RWPE2 (cell line): Measurements from ENCODE around the gene SURF4.

Experiments
- ATAC-seq: fragments of 200-7000 bp; cut with Tn5 transposase; 3 replicates; pipeline ENCODE4 v1.9.1; 2021; ENCODE audit warnings: low read depth
- DNase-seq: peaks from one replicate; pipeline ENCODE4 v3.0.0-alpha.2; 2020; ENCODE audit warnings: low spot score
- H3K27ac ChIP-seq: fragments of 450-650 bp; 2 replicates; pipeline ENCODE4 v1.5.1; 2017; ENCODE audit warnings: mild to moderate bottlenecking; ENCODE audit not compliant: poor library complexity, severe bottlenecking
- H3K27me3 ChIP-seq: fragments of 250-450 bp; sonication (Bioruptor Pico); 2 replicates; pipeline ENCODE4 v1.5.1; 2021; ENCODE audit warnings: mild to moderate bottlenecking, moderate library complexity; ENCODE audit not compliant: insufficient read depth, poor library complexity, severe bottlenecking
- H3K36me3 ChIP-seq: fragments of 250-450 bp; sonication (Bioruptor Pico); 2 replicates; pipeline ENCODE4 v1.5.1; 2020; ENCODE audit warnings: low read depth, mild to moderate bottlenecking, moderate library complexity
- H3K4me1 ChIP-seq: fragments of 250-450 bp; sonication (Bioruptor Pico); 2 replicates; pipeline ENCODE4 v1.5.1; 2021; ENCODE audit warnings: mild to moderate bottlenecking, moderate library complexity; ENCODE audit not compliant: insufficient read depth, poor library complexity, severe bottlenecking
- H3K4me3 ChIP-seq: fragments of 250-450 bp; sonication (Bioruptor Pico); 2 replicates; pipeline ENCODE4 v1.5.1; 2021; ENCODE audit warnings: mild to moderate bottlenecking, moderate library complexity; ENCODE audit not compliant: severe bottlenecking
- H3K9me3 ChIP-seq: fragments of 250-450 bp; sonication (Bioruptor Pico); 2 replicates; pipeline ENCODE4 v1.5.1; 2021; ENCODE audit warnings: mild to moderate bottlenecking, moderate library complexity; ENCODE audit not compliant: severe bottlenecking
- TF ChIP-seq, protein P1 (sequence below): fragments of 450-650 bp; IDR thresholded peaks from one replicate; pipeline ENCODE4 v1.5.1; 2017; ENCODE audit warnings: mild to moderate bottlenecking, moderate library complexity; ENCODE audit not compliant: poor library complexity, severe bottlenecking

The SURF4 gene

DNA sequence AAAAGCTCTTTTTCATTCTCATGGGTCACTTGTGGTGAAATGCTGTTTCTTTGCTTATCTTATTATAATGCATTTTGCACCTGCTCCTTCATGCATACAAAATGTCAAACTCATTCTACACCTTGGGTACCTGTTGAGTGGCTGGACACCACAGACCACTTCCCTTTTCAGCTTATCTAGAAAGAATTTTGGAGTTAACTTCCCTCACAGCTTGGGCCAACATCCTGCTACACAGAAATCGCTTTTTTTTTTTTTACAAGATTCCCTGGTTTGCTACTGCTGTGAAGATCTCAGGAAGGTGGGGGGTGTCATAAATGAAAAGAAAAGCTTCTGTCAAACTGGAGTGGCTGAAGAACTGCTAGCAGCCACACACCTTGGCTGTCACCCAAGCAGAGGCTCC is 39.3 kb upstream of the SURF4 start:
- Histone ChIP-seq H3K27me3 (no peaks in the 10 kb centered on the region), H3K4me3 (no peak overlapping the region), H3K27ac (no peak overlapping the region), H3K4me1 (no peaks in the 10 kb centered on the region), H3K9me3 (no peaks in the 10 kb centered on the region), H3K36me3 (peaks cover 62% of the 10 kb centered on the region)
- TF ChIP-seq, protein P1, sequence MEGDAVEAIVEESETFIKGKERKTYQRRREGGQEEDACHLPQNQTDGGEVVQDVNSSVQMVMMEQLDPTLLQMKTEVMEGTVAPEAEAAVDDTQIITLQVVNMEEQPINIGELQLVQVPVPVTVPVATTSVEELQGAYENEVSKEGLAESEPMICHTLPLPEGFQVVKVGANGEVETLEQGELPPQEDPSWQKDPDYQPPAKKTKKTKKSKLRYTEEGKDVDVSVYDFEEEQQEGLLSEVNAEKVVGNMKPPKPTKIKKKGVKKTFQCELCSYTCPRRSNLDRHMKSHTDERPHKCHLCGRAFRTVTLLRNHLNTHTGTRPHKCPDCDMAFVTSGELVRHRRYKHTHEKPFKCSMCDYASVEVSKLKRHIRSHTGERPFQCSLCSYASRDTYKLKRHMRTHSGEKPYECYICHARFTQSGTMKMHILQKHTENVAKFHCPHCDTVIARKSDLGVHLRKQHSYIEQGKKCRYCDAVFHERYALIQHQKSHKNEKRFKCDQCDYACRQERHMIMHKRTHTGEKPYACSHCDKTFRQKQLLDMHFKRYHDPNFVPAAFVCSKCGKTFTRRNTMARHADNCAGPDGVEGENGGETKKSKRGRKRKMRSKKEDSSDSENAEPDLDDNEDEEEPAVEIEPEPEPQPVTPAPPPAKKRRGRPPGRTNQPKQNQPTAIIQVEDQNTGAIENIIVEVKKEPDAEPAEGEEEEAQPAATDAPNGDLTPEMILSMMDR = no peak
- no peak for ATAC-seq
- DNase-seq = no peak

DNA sequence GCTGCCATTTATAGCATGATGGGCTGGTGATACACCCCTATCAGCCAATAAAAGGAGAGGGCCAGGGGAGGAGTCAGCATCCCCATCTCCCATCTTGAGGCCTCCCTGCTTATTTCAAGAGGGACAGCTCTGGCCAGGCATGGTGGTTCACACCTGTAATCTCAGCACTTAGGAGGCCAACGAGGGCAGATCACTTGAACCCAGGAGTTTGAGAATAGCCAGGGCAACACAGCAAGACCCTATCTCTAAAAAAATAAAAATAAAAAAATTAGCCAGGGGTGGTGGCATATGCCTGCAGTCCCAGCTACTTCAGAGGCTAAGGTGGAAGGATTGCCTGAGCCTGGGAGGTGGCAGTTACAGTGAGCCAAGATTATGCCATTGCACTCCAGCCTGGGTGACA is 32.2 kb upstream of the SURF4 start:
- no peak for DNase-seq
- Histone ChIP-seq H3K27me3 (no peaks in the 10 kb centered on the region), H3K4me3 (no peak overlapping the region), H3K9me3 (no peaks in the 10 kb centered on the region), H3K36me3 (peaks cover 78% of the 10 kb centered on the region), H3K27ac (no peak overlapping the region), H3K4me1 (no peaks in the 10 kb centered on the region)
- TF ChIP-seq, protein P1 = no peak
- no peak for ATAC-seq

DNA sequence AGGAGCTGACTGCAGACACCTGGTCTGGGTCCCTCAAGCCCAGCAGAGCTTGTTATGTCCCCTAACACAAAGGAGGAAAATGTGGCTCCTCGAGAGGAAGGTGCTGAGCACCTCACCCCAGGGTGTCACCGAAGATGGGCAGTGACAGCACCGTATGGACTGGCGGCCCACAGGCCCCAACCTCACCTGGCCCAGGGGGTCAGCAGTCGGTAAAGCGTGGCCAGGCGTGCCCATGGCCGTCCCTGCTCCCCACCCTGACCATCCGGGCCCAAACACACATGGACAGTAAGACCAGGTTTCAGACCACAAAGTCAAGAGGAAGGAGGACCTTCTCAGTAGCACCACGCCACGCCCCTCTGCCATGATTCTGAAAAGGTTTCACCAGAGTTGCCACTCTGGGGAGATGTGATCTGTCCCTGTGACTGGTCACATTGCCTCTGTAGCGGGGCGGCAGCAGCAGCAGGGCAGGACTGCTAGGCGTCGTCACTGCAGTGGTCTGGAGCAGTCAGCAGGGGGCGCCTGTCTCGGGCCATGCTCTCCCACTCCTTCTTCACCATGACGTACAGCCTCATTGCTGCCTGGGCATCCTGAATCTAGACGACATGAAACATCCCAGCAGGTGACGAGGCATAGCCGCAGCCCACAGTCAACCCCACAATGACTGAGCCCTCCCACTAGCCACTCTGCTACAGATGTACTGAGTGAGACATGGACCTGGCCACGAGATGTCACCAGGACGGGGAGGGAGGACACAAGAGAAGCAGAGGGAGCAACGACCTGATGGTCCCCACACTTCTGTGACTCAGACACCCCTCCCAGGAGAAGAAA is 30.8 kb upstream of the SURF4 start:
- H3K36me3 ChIP-seq = peaks cover 67% of the 10 kb centered on the region
- H3K9me3 ChIP-seq = no peaks in the 10 kb centered on the region
- H3K27me3 ChIP-seq = no peaks in the 10 kb centered on the region
- ATAC-seq (peak; percentile 48), DNase-seq (peak; percentile 59)
- H3K4me1 ChIP-seq = no peaks in the 10 kb centered on the region
- TF ChIP-seq, protein P1 = peak; percentile 77
- no peak overlapping the region for H3K4me3 ChIP-seq
- H3K27ac ChIP-seq = no peak overlapping the region

DNA sequence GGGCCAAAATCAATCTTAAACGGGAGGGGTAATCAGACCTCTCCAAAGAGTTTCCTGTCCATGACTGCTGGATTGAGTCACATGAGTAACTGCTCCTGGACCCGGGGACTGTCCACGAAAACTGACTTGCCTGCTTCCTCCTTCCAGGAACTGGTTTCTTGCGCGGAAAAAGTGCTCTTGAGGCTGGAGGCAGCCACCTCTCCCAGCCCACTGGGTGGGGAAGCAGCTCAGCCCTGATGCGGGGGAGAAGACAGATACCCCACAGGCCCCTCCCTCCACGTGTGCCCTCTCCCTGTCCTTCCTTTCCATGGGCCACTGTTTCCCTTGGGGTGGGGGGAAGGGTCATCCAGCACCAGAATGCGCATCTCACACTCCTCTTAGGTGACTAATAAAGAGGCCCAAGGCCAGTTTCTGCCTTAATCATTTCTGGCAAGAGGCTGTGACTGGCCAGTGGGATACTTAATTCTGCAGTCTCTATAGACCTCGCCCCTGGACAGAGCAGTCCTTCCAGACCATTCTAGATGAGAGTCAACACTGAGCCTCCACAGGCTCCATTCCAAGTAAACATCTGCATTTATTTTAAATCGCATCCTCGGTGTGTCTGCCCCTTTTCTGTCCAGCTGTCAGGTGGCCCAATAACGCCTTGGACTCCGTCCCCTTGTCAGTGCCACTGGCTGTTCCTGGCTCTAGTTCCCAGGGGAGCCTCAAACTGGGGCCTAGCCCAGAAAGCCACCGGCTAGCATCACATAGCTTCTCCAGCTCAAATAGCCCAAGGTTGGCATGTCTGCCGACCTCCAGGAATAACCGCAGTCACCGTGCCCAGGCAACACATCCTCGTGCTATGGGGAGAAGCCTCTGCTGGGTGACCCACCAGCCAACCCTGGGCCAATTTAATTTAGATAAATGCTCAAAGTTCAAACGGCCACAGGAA is 29.9 kb upstream of the SURF4 start:
- no peaks in the 10 kb centered on the region for H3K9me3 ChIP-seq
- no peak overlapping the region for H3K4me3 ChIP-seq
- H3K36me3 ChIP-seq = peaks cover 58% of the 10 kb centered on the region
- DNase-seq (no peak), ATAC-seq (no peak; the same call in 2 of the 3 replicates)
- H3K27ac ChIP-seq = no peak overlapping the region
- TF ChIP-seq, protein P1 = no peak
- no peaks in the 10 kb centered on the region for H3K4me1 ChIP-seq
- H3K27me3 ChIP-seq = no peaks in the 10 kb centered on the region
